Activated naive CD4-positive, alpha-beta T cell treated with anti-CD3 and anti-CD28 coated beads for 36 hours (primary cell): ENCODE results near the gene MRPS6. TPM values are rescaled to one million over a fixed set of nuclear protein-coding genes. Genes with fewer than 3 reads are reported as not detected.

Experiments used
- CTCF ChIA-PET: fragments of 350-600 bp; sonication (Branson Sonifier 250); formaldehyde crosslinking; loops from one replicate; lab custom pipeline; 2021; ENCODE audit warnings: antibody characterized with exemption; lab: Charles Lee
- DNase-seq: peaks from one replicate; pipeline ENCODE4 v3.0.0-alpha.2; 2020
- H3K27ac Mint-ChIP-seq: one replicate; pipeline ENCODE4 v1.8.0; 2021; ENCODE audit warnings: mild to moderate bottlenecking, mixed read lengths
- H3K27me3 Mint-ChIP-seq: one replicate; pipeline ENCODE4 v1.8.0; 2021; ENCODE audit warnings: low read depth, mixed read lengths
- H3K36me3 Mint-ChIP-seq: one replicate; pipeline ENCODE4 v1.8.0; 2021; ENCODE audit warnings: low read depth, mixed read lengths
- H3K4me1 Mint-ChIP-seq: one replicate; pipeline ENCODE4 v1.8.0; 2021; ENCODE audit warnings: low read depth, mixed read lengths
- H3K4me3 Mint-ChIP-seq: one replicate; pipeline ENCODE4 v1.8.0; 2021; ENCODE audit warnings: mild to moderate bottlenecking, moderate library complexity, mixed read lengths
- H3K9me3 Mint-ChIP-seq: one replicate; pipeline ENCODE4 v1.8.0; 2021; ENCODE audit warnings: mixed read lengths
- intact Hi-C: fragments of 100-400 bp; cut with micrococcal nuclease; formaldehyde crosslinking; loops from one replicate; pipeline ENCODE4 v1.15.1; 2023
- total RNA-seq, 2 experiments: library from RNA; stranded (reverse); gene quantifications; one replicate each; pipeline ENCODE4 v1.2.3, GENCODE V29; 2021

The MRPS6 gene
- total RNA-seq, 2 experiments from 2014 or later = 78.9 to 80.0 TPM

DNA sequence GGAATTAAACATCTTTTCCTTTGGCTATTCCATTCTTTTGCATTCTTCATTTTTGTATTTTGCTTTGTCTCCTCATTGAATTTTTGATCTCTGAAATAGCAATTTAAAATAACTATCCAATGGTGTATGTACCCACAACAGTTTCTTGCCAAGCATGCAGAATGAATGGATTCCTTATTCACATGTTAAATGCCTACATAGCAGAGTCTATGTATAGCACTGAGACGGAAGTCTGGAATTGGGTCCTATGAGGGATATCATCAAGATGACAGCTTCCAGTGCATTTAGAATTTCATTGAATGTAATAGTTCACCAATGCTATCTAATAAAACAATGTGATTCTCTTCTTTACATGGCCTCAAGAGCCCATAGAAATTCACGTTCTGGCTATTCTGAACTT lies 97.5 kb downstream of the MRPS6 start:
- no peak for DNase-seq
- Mint-ChIP-seq H3K36me3 (peaks cover 40% of the 10 kb centered on the region), H3K27ac (no peak overlapping the region), H3K27me3 (no peaks in the 10 kb centered on the region), H3K4me3 (no peak overlapping the region), H3K4me1 (no peaks in the 10 kb centered on the region), H3K9me3 (peaks cover 60% of the 10 kb centered on the region)
- intact Hi-C loops = no loop called here
- CTCF ChIA-PET = interaction anchor here (1.3 kb wide), 1 partner anchor 31 kb away, joined by 3 read pairs; no protein-coding TSS in a partner anchor

- Mint-ChIP-seq H3K36me3 (peaks cover 19% of the 10 kb centered on the region), H3K9me3 (peaks cover 34% of the 10 kb centered on the region), H3K27me3 (no peaks in the 10 kb centered on the region), H3K4me1 (no peaks in the 10 kb centered on the region), H3K4me3 (no peak overlapping the region), H3K27ac (no peak overlapping the region)
- CTCF ChIA-PET = no interaction called here
- no peak for DNase-seq
- intact Hi-C loops = no loop called here
Observed at GRCh38 chr21:34174470-34174869, 101.1 kb downstream of the MRPS6 start.

GRCh38 chr21:34176448-34176847 lies 103.1 kb downstream of the MRPS6 start:
- H3K4me1 Mint-ChIP-seq = no peaks in the 10 kb centered on the region
- H3K27me3 Mint-ChIP-seq = no peaks in the 10 kb centered on the region
- H3K36me3 Mint-ChIP-seq = peaks cover 9% of the 10 kb centered on the region
- no peak for DNase-seq
- CTCF ChIA-PET = no interaction called here
- H3K4me3 Mint-ChIP-seq = no peak overlapping the region
- intact Hi-C loops = no loop called here
- H3K27ac Mint-ChIP-seq = no peak overlapping the region
- peaks cover 25% of the 10 kb centered on the region for H3K9me3 Mint-ChIP-seq

DNA sequence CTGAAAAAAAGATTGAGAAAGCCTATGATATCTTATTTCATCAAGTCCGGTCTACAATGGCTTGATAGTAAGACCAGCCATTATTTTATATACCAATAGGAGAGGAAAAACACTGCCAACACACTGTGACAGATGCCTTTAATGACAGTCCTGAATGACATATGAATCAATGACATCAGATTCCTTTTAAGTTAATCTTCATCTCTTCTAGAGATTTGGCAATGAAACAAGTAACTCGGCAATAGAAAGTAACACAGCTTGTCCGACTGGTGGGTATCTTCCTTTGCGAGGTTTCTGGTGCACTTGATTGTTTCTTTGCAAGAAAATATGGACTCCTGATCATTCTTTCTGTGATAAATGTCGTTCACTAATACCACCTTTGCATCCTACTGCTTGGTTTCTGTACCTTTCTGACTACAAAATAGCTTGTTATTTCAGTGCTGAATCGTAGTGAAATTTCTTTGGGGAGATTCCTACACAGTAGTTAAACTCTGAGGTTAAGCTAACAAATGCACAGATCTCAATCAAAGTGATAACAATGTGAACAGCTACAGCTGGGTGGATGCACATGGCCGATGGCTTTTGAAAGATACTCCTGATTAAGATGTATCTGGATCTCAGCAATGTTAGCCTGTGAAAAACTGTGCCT lies 104.7 kb downstream of the MRPS6 start:
- Mint-ChIP-seq H3K27me3 (no peaks in the 10 kb centered on the region), H3K4me3 (no peak overlapping the region), H3K4me1 (no peaks in the 10 kb centered on the region), H3K27ac (no peak overlapping the region), H3K36me3 (peaks cover 6% of the 10 kb centered on the region), H3K9me3 (peaks cover 18% of the 10 kb centered on the region)
- intact Hi-C loops = no loop called here
- CTCF ChIA-PET = no interaction called here
- no peak for DNase-seq

GRCh38 chr21:34179204-34179935 lies 106.0 kb downstream of the MRPS6 start:
- CTCF ChIA-PET = interaction anchor here (1.3 kb wide), 1 partner anchor 255 kb away, joined by 5 read pairs; no protein-coding TSS in a partner anchor
- Mint-ChIP-seq H3K27me3 (no peaks in the 10 kb centered on the region), H3K36me3 (peaks cover 1% of the 10 kb centered on the region), H3K9me3 (peaks cover 7% of the 10 kb centered on the region), H3K4me1 (no peaks in the 10 kb centered on the region), H3K4me3 (no peak overlapping the region), H3K27ac (no peak overlapping the region)
- no peak for DNase-seq
- intact Hi-C loops = no loop called here

- Mint-ChIP-seq H3K4me3 (no peak overlapping the region), H3K36me3 (no peaks in the 10 kb centered on the region), H3K27me3 (no peaks in the 10 kb centered on the region), H3K9me3 (no peaks in the 10 kb centered on the region), H3K4me1 (no peaks in the 10 kb centered on the region), H3K27ac (no peak overlapping the region)
- intact Hi-C loops = no loop called here
- no peak for DNase-seq
- CTCF ChIA-PET = interaction anchor here (1.3 kb wide), 1 partner anchor 256 kb away, joined by 5 read pairs; no protein-coding TSS in a partner anchor
Observed at GRCh38 chr21:34180407-34180806, 107.0 kb downstream of the MRPS6 start.

DNA sequence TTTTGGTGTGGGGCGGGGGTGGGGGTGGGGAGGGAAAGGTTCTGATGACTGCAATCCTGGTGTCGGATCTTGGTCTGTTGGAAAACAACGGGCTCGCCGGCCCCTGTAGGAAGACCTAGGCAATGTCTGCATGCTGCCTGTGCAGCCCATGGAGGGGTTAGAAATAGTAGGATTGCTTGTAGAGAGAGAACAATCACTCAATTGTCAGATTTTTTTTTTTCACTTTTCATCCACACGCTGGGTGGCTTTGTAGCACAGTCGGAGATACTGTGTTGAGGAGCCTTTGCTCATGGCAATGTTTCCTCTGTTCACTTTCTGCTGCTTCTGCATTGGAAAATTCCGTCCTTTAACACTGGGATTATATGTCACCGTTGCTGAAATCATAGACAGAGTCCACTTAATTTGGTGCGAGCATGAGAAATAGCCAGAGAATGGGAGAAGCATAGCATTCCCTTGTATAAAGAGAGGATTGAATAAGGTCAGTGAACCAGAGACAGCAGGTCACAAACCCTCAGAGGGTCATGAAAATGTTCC lies 107.5 kb downstream of the MRPS6 start:
- CTCF ChIA-PET = no interaction called here
- H3K4me3 Mint-ChIP-seq = no peak overlapping the region
- H3K36me3 Mint-ChIP-seq = no peaks in the 10 kb centered on the region
- intact Hi-C loops = no loop called here
- no peaks in the 10 kb centered on the region for H3K4me1 Mint-ChIP-seq
- no peak overlapping the region for H3K27ac Mint-ChIP-seq
- DNase-seq = no peak
- no peaks in the 10 kb centered on the region for H3K27me3 Mint-ChIP-seq
- H3K9me3 Mint-ChIP-seq = no peaks in the 10 kb centered on the region

DNA sequence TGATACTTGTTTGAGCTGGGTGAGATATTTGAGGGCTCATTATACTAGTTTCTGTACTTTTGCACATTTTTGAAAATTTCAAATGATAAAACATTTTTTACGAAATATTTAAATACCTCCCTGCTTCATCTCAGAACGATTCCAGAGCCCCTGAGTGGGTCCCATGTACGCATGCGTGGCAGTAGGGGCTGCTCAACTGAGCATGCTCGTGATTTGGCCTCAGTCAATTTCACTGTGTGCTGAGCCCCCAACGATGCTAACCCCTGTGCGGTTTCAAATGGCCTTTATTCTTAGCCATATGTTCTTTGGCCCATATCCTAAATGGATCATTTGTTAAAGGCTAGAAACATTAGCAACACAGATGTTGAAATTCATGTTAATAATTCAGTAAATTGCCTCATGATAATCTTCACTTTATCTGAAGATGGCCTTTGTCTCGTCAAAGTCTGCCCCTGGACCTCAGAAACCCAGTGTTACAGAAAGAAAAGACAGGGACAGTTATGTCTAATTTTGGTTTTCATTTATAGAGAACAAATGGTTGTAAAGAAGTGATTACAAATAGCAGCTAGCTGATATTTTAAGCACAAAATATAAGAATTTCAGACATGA lies 108.2 kb downstream of the MRPS6 start:
- Mint-ChIP-seq H3K27me3 (no peaks in the 10 kb centered on the region), H3K36me3 (no peaks in the 10 kb centered on the region), H3K4me3 (no peak overlapping the region), H3K9me3 (no peaks in the 10 kb centered on the region), H3K27ac (no peak overlapping the region), H3K4me1 (no peaks in the 10 kb centered on the region)
- intact Hi-C loops = no loop called here
- CTCF ChIA-PET = no interaction called here
- DNase-seq = no peak

DNA sequence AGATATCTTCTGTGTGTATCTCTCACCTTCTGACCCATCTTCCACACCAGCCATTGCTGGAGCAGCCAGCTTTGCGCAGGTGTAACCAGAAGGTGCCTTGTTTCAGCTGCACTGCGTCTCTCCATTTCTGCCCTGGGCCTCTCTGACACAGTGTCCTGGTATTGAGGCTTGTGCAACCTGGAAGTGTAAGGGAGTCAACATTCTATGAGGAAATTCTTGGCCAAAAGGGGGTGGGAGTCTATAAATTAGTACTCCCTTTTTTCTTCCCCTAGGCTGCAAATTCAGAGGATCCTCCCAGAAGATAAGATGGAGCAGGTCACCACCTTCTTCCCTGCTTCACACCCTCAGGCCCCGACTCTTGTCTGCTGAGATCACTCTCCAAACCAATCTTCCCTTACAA lies 109.1 kb downstream of the MRPS6 start:
- no peaks in the 10 kb centered on the region for H3K27me3 Mint-ChIP-seq
- H3K4me3 Mint-ChIP-seq = no peak overlapping the region
- no peak overlapping the region for H3K27ac Mint-ChIP-seq
- DNase-seq = no peak
- CTCF ChIA-PET = no interaction called here
- no peaks in the 10 kb centered on the region for H3K36me3 Mint-ChIP-seq
- H3K9me3 Mint-ChIP-seq = no peaks in the 10 kb centered on the region
- intact Hi-C loops = no loop called here
- H3K4me1 Mint-ChIP-seq = no peaks in the 10 kb centered on the region

DNA sequence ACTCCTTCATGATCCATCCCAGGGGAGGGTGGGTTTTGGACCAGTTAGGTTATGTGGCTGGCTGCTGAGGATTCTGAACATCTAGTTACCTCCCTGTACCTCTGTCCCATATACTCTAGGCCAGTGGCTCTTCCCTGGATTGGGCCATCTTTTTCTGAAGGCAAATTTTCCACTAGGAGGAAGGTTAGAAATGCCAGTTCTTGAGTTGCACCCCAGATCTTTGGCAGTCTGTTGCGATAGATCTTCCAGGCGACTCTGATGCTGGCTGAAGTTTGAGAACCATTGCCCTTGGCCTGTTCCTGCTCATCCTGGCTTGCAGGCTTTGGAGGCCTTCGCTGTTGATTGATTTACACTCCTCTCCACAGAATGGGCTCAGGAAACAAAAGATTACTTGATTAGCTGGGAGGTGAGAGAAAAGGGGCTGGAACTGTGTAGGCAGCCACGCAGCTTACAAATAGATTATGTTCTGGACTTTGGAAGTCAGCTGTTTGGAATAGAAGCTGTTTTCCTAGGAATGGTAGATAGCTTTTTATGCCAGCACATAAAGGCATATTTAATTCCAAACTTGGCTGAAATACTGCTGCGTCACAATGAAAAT lies 110.1 kb downstream of the MRPS6 start:
- no peak overlapping the region for H3K4me3 Mint-ChIP-seq
- H3K36me3 Mint-ChIP-seq = no peaks in the 10 kb centered on the region
- no peaks in the 10 kb centered on the region for H3K27me3 Mint-ChIP-seq
- H3K27ac Mint-ChIP-seq = no peak overlapping the region
- H3K9me3 Mint-ChIP-seq = no peaks in the 10 kb centered on the region
- CTCF ChIA-PET = interaction anchor here (0.7 kb wide), 1 partner anchor 595 kb away, joined by 4 read pairs; the partner anchor contains the start of gene DONSON
- DNase-seq = no peak
- intact Hi-C loops = no loop called here
- no peaks in the 10 kb centered on the region for H3K4me1 Mint-ChIP-seq

DNA sequence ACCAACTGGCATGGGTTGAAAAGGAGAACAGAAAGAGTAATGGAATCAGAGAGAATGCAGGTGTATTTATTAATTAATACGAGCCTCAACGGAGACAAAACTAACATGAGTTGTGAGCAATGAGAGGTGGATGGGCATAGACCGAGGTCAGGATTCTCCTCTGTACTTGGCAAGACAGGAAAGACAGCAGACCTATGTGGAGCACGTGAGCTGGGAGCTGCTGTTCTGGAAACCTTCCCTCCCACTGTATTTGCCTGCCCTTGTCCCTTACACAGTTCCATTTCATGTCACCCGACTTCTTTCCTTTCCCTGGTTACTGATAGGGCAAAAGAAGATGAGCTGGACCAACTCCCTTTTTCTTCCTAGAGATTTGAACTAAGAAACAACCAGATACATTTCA lies 110.9 kb downstream of the MRPS6 start:
- H3K36me3 Mint-ChIP-seq = no peaks in the 10 kb centered on the region
- CTCF ChIA-PET = interaction anchor here (0.7 kb wide), 1 partner anchor 596 kb away, joined by 4 read pairs; the partner anchor contains the start of gene DONSON
- no peak overlapping the region for H3K4me3 Mint-ChIP-seq
- intact Hi-C loops = no loop called here
- H3K9me3 Mint-ChIP-seq = no peaks in the 10 kb centered on the region
- H3K4me1 Mint-ChIP-seq = no peaks in the 10 kb centered on the region
- H3K27ac Mint-ChIP-seq = no peak overlapping the region
- H3K27me3 Mint-ChIP-seq = no peaks in the 10 kb centered on the region
- DNase-seq = no peak

GRCh38 chr21:34185026-34185750 lies 111.8 kb downstream of the MRPS6 start:
- intact Hi-C loops = no loop called here
- no peak for DNase-seq
- Mint-ChIP-seq H3K36me3 (no peaks in the 10 kb centered on the region), H3K4me1 (peaks cover 2% of the 10 kb centered on the region), H3K4me3 (no peak overlapping the region), H3K27me3 (no peaks in the 10 kb centered on the region), H3K27ac (no peak overlapping the region), H3K9me3 (no peaks in the 10 kb centered on the region)
- CTCF ChIA-PET = no interaction called here
